Measurements from ENCODE around the gene DEF6.

GRCh38 chr6:35296931-35297600 is 552 bp upstream of the DEF6 start:
- TF ChIP-seq CTCF (IDR thresholded peaks at IDR 0.05), result no peak
- TF ChIP-seq POLR2A (IDR thresholded peaks at IDR 0.05), result no peak
- no peak for TF ChIP-seq POLR2AphosphoS5 (IDR thresholded peaks at IDR 0.05)
